Thyroid gland (tissue), 4 donors: ENCODE data around the gene SLC17A8. TPM values are rescaled to one million over a fixed set of nuclear protein-coding genes. Genes with fewer than 3 reads are reported as not detected.

Experiments used
- DNase-seq, 2 donors: peaks; one replicate each; pipeline ENCODE4 v3.0.0-alpha.2; 2019
- H3K27ac ChIP-seq, 3 donors: fragments of 200-600 bp; sonication (generic); 1 replicate in 2 of 3; 2 replicates in 1 of 3; pipeline ENCODE4 v1.5.1; 2016 to 2019; ENCODE audit warnings: mild to moderate bottlenecking in 1 of 3, moderate library complexity in 1 of 3
- H3K27me3 ChIP-seq: fragments of 200-600 bp; sonication (generic); one replicate; pipeline ENCODE4 v1.5.1; 2019
- H3K36me3 ChIP-seq, 2 donors: fragments of 200-600 bp; sonication (generic); one replicate each; pipeline ENCODE4 v1.5.1; 2016 to 2019
- H3K4me1 ChIP-seq, 2 donors: fragments of 200-600 bp; sonication (generic); one replicate each; pipeline ENCODE4 v1.5.1; 2017 to 2019
- H3K4me3 ChIP-seq, 3 donors: fragments of 200-600 bp; sonication (generic); replicated peaks in 1 of 3; 1 replicate in 2 of 3; 2 replicates in 1 of 3; pipeline ENCODE4 v1.5.1; 2016; ENCODE audit warnings: mild to moderate bottlenecking in 1 of 3
- H3K9me3 ChIP-seq: fragments of 200-600 bp; sonication (generic); one replicate; pipeline ENCODE4 v1.5.1; 2017
- POLR2A ChIP-seq, 2 donors: fragments of 450-650 bp; IDR thresholded peaks; one replicate each; pipeline ENCODE4 v1.6.1; 2017; ENCODE audit warnings: antibody characterized with exemption in 2 of 2, mild to moderate bottlenecking in 2 of 2, moderate library complexity in 1 of 2
- WGBS, 2 donors: methylation state at CpG; one replicate each; pipeline ENCODE4 v1.1.5; 2017; 5-methylcytosine and 5-hydroxymethylcytosine counted together
- intact Hi-C: fragments of 100-400 bp; cut with DNase I; formaldehyde crosslinking; loops from one replicate; pipeline ENCODE4 v1.15.1; 2023
- total RNA-seq, 4 donors: library from RNA; depleted of rRNA; stranded (reverse); fragments of >200 nt; gene quantifications; one replicate each; pipeline ENCODE4 v1.2.3, GENCODE V29; 2016
- TF ChIP-seq, protein P1 (sequence below), 6 experiments: fragments of 200-600 bp in 3 of 6; fragments of 450-650 bp in 3 of 6; sonication (generic) in 3 of 6; IDR thresholded peaks; one replicate each; pipeline ENCODE4 v1.5.1; 2016 to 2019; ENCODE audit warnings: antibody characterized with exemption in 6 of 6, mild to moderate bottlenecking in 2 of 6, inconsistent platforms in 1 of 6, moderate library complexity in 1 of 6

Gene SLC17A8
- total RNA-seq, 4 donors from 2014 or later, result not detected

DNA sequence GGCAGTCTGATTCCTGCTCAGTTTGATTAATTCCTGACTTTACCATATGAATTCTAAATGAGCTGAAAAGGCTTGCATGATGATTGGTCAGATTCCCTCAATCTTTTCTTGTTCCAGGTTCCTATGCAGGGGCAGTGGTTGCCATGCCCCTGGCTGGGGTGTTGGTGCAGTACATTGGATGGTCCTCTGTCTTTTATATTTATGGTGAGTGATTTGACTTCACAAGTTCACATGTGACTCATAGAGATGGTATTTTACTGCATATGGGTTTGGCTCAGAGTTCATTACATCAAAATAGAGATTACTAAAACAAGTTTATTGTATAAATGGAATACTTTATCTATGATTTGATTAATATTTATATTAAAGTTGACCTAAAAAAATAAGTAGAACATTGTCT lies 44.8 kb downstream of the SLC17A8 start:
- Histone ChIP-seq H3K9me3 (no peaks in the 10 kb centered on the region), H3K4me1 (no peaks in the 10 kb centered on the region), H3K27ac (no peak overlapping the region), H3K4me3 (no peak overlapping the region), H3K36me3 (no peaks in the 10 kb centered on the region), H3K27me3 (no peaks in the 10 kb centered on the region)
- intact Hi-C loops, result no loop called here
- DNase-seq, result no peak
- TF ChIP-seq, protein P1, sequence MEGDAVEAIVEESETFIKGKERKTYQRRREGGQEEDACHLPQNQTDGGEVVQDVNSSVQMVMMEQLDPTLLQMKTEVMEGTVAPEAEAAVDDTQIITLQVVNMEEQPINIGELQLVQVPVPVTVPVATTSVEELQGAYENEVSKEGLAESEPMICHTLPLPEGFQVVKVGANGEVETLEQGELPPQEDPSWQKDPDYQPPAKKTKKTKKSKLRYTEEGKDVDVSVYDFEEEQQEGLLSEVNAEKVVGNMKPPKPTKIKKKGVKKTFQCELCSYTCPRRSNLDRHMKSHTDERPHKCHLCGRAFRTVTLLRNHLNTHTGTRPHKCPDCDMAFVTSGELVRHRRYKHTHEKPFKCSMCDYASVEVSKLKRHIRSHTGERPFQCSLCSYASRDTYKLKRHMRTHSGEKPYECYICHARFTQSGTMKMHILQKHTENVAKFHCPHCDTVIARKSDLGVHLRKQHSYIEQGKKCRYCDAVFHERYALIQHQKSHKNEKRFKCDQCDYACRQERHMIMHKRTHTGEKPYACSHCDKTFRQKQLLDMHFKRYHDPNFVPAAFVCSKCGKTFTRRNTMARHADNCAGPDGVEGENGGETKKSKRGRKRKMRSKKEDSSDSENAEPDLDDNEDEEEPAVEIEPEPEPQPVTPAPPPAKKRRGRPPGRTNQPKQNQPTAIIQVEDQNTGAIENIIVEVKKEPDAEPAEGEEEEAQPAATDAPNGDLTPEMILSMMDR (IDR thresholded peaks at IDR 0.05), result no peak
- no peak for TF ChIP-seq POLR2A (IDR thresholded peaks at IDR 0.05)

DNA sequence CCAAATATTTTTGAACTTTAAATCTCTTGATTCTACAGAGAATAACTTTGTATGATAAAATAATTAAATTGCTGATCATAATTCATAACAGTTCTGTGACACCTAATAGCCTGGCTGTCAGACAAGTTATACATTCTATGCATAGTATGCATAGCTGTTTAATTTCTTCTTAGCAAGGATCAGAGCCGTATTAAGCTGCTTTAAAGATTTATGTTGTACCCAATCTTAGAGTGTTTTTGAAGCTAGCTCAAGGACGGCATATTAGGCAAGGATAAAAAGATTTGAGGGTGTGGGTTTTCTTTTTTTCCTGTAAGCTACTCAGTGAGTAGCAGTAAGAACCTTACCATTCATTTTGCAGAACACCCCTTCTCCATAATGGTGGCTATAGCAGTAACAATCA lies 45.9 kb downstream of the SLC17A8 start:
- no peak overlapping the region for H3K27ac ChIP-seq
- no peaks in the 10 kb centered on the region for H3K36me3 ChIP-seq
- DNase-seq, result no peak
- no peaks in the 10 kb centered on the region for H3K9me3 ChIP-seq
- TF ChIP-seq, protein P1 (IDR thresholded peaks at IDR 0.05), result no peak
- no peak for TF ChIP-seq POLR2A (IDR thresholded peaks at IDR 0.05)
- no peak overlapping the region for H3K4me3 ChIP-seq
- intact Hi-C loops, result no loop called here
- H3K27me3 ChIP-seq, result no peaks in the 10 kb centered on the region
- 72 to 81% methylated on average over 2 of the region's 2 CpGs for WGBS, 2 donors
- no peaks in the 10 kb centered on the region for H3K4me1 ChIP-seq

DNA sequence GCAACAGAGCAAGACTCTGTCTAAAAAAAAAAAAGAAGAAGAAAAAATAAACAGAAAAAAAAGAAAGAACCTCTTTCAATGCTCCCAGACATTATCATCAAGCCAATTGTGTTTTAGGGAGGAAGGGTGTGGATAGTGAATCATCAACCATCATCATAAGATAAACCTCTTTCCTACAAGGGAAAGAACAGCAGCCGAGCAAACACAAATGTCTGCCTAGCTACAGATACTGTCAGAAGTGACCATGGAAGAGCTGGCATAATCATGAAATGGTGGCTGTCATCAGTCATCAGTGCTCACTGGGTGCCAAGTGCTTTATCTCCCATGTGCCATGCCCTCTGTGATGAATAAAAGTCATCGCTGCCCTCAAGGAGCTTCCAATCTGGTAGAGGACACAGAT lies 46.6 kb downstream of the SLC17A8 start:
- H3K27me3 ChIP-seq, result no peaks in the 10 kb centered on the region
- intact Hi-C loops, result no loop called here
- no peak for TF ChIP-seq POLR2A (IDR thresholded peaks at IDR 0.05)
- TF ChIP-seq, protein P1 (IDR thresholded peaks at IDR 0.05), result no peak
- whole genome bisulfite sequencing, 2 donors, result 93 to 94% methylated on average over 2 of the region's 2 CpGs
- H3K9me3 ChIP-seq, result no peaks in the 10 kb centered on the region
- DNase-seq, result no peak
- H3K27ac ChIP-seq, result no peak overlapping the region
- no peak overlapping the region for H3K4me3 ChIP-seq
- H3K36me3 ChIP-seq, result no peaks in the 10 kb centered on the region
- H3K4me1 ChIP-seq, result no peaks in the 10 kb centered on the region

DNA sequence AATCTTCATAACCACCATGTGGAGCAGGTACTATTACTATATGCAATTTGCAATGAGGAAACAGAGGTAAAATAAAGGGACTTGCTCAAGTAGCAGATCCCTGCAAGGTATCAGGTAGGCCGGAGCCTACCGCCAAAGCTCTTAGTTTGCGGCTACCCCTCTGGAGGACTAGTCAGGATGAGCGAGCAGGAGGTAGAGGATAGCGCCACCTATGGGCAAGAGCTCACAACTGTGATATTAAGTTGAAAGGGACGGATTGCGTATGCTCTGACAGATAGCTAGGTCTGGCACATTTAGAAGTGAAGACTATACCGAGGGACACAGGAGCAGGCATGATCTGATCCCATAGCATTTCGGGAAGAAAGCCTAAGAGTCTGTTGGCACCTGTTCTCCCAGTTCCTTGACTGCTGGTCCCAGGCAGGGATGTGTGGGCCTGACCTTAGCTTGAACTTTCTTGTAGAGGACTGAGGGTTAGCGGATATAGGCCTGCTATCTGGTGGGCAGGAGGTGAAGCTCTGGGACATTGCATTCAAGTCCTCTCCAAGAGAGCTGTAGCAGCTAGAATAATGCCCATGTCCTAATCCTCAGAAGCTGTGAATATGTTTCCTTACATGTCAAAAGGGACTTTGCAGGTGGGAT lies 48.0 kb downstream of the SLC17A8 start:
- Histone ChIP-seq H3K4me3 (no peak overlapping the region), H3K9me3 (no peaks in the 10 kb centered on the region), H3K27me3 (no peaks in the 10 kb centered on the region), H3K27ac (no peak overlapping the region), H3K4me1 (no peaks in the 10 kb centered on the region), H3K36me3 (no peaks in the 10 kb centered on the region)
- no peak for TF ChIP-seq POLR2A (IDR thresholded peaks at IDR 0.05)
- TF ChIP-seq, protein P1 (IDR thresholded peaks at IDR 0.05), result peak in 3 of 6 experiments; percentile 9 to 34 (median 12)
- peak; percentile 13 to 16 for DNase-seq
- 38 to 46% methylated on average over 10 of the region's 10 CpGs for WGBS, 2 donors
- intact Hi-C loops, result no loop called here

DNA sequence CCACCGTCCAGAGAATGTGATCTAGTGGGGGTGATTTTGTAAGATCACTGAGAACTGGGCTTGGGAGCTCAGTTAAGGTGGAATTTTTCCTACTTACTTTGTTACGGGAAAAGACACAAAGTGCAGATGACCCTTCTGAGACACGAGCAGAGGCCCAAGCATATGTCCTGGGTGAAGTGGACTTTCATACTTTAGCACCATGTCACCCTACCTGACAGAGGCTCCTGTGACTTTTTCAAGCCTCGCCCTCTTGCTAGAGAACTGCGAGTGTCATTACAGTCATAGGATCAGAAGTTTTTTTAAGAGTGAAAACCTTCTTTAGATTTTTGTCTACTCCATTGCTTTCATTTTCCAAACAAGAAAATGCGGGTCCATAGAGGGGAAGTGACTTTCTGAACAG lies 56.1 kb downstream of the SLC17A8 start:
- Histone ChIP-seq H3K27me3 (no peaks in the 10 kb centered on the region), H3K9me3 (no peaks in the 10 kb centered on the region), H3K4me1 (no peaks in the 10 kb centered on the region), H3K27ac (no peak overlapping the region), H3K36me3 (no peaks in the 10 kb centered on the region), H3K4me3 (no peak overlapping the region)
- intact Hi-C loops, result no loop called here
- 78 to 91% methylated on average over 6 of the region's 6 CpGs for WGBS, 2 donors
- no peak for DNase-seq
- TF ChIP-seq, protein P1 (IDR thresholded peaks at IDR 0.05), result no peak
- TF ChIP-seq POLR2A (IDR thresholded peaks at IDR 0.05), result no peak
